Measurements from ENCODE around the gene FKRP. TPM values are rescaled to one million over a fixed set of nuclear protein-coding genes. Genes with fewer than 3 reads are reported as not detected.
"Not testable (repeated sequence)": the region's sequence is repeated elsewhere in the genome, so short reads cannot be mapped to it uniquely, and the experiment has no call there.

The FKRP gene
- total and polyA plus RNA-seq, 12 donors, result 13.0 to 22.8 (median 19.7) TPM

DNA sequence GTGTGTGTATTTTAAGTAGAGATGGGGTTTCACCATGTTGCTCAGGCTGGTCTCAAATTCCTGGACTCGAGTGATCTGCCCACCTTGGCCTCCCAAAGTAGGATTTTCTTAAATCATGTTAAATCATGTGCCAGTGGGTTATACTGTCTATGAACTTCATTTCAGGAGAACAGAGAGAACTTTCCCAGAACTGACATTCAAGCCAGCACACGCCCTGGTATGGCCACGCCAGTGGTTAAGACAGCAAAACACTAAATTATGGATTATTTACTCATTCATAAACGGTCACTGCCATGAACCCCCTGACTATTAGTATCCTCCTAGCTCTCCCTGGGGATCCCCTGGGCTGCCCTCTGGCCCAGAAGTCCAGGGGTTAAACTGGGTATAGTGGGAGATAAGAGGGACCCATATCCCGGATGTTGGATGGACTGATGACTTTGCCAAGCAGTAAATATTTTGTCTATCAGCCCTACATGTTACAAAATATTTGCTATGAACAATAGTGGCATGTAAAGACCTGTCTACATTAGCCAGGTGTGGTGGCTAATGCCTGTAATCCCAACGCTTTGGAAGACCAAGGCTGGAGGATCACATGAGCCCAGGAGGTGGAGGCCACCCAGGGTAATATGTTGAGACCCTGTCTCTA, 16.5 kb downstream of the FKRP start:
- H3K4me1 ChIP-seq, result peaks cover 0 to 23% (median 10%) of the 10 kb centered on the region in 9 donors
- intact Hi-C loops (cut with DNase I), result loop anchor here in 1 of 10 donors (10.0 kb wide), 1 partner anchor 232 kb away; no protein-coding TSS in a partner anchor
- H3K27me3 ChIP-seq, result no peaks in the 10 kb centered on the region
- ATAC-seq (no peak), DNase-seq (no peak)
- 80 to 84% methylated on average over 6 of the region's 6 CpGs for WGBS, 2 donors
- peaks cover 0 to 15% (median 0%) of the 10 kb centered on the region in 9 donors for H3K36me3 ChIP-seq
- H3K4me3 ChIP-seq, result no peak overlapping the region
- H3K9me3 ChIP-seq, result no peaks in the 10 kb centered on the region
- TF ChIP-seq, protein P1, sequence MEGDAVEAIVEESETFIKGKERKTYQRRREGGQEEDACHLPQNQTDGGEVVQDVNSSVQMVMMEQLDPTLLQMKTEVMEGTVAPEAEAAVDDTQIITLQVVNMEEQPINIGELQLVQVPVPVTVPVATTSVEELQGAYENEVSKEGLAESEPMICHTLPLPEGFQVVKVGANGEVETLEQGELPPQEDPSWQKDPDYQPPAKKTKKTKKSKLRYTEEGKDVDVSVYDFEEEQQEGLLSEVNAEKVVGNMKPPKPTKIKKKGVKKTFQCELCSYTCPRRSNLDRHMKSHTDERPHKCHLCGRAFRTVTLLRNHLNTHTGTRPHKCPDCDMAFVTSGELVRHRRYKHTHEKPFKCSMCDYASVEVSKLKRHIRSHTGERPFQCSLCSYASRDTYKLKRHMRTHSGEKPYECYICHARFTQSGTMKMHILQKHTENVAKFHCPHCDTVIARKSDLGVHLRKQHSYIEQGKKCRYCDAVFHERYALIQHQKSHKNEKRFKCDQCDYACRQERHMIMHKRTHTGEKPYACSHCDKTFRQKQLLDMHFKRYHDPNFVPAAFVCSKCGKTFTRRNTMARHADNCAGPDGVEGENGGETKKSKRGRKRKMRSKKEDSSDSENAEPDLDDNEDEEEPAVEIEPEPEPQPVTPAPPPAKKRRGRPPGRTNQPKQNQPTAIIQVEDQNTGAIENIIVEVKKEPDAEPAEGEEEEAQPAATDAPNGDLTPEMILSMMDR (IDR thresholded peaks at IDR 0.05), result no peak
- no peak overlapping the region for H3K27ac ChIP-seq

DNA sequence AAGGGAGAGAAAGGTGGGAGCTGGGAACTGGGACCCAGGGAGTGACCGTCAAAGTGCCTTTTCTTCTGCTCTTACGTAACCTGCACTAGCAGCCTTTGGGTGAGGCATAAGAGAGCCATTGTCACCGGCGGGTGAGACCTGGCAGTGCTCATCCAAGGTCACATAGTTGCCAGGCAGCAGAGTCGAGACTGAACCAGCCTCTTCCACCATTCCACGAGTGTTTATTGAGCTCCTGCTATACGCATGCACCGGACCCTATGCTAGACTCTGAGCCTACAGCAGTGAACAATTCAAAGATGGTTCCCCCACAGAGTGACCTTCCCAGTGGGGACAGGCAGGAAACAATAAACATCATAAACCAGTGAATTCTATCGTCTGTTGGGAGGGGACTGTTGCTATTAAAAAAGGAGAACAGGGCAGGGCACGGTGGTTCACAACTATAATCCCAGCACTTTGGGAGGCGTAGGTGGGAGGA, 19.0 kb downstream of the FKRP start:
- Histone ChIP-seq H3K27ac (peak overlapping the region in 1 of 10 donors; percentile 7), H3K36me3 (no peaks in the 10 kb centered on the region), H3K4me1 (peaks cover 0 to 25% (median 6%) of the 10 kb centered on the region in 9 donors), H3K27me3 (no peaks in the 10 kb centered on the region), H3K9me3 (no peaks in the 10 kb centered on the region), H3K4me3 (no peak overlapping the region)
- TF ChIP-seq, protein P1 (IDR thresholded peaks at IDR 0.05), result no peak
- DNase-seq (no peak), ATAC-seq (peak; percentile 37 to 81 (median 70))
- intact Hi-C loops (cut with DNase I), result loop anchor here in 1 of 10 donors (10.0 kb wide), 1 partner anchor 230 kb away; no protein-coding TSS in a partner anchor
- WGBS, 2 donors, result 57 to 59% methylated on average over 11 of the region's 11 CpGs

DNA sequence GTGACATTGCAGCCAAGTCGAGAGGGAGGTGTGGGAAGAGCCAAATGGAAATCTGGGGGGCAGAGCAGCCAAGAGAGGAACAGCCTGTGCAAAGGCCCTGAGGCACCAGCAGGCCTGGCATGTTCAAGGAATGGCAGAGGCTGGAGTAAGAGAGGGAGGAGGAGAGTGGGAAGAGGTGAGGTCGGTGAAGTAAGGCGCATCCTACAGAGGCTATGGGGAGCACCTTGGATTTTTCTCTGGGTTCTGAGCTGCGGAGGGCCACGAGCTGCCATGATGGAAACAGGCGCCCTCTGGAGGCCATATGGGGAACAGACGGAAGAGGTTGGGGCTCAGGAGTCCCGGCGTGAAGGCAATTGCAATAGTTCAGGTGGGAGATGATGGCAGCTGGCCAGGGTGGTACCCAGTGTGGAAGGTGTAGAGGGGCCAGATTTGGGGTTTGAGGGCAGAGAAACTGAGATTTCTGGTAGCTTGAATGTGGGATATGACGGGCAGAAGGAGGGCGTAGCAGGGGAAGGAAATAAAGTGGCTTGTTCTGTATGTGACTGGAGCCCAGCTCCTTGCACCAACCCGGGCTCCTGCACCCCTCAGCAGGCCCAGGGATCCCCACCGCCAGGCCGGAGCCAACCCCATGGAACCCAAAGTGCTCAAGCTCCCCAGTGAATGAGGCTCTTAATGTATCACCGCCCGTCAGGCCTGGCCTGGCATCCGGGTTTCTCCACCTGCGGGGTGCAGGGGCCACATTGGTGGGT, 20.9 kb downstream of the FKRP start:
- Histone ChIP-seq H3K36me3 (no peaks in the 10 kb centered on the region), H3K4me3 (no peak overlapping the region), H3K9me3 (no peaks in the 10 kb centered on the region), H3K27me3 (no peaks in the 10 kb centered on the region), H3K4me1 (peaks cover 0 to 17% (median 4%) of the 10 kb centered on the region in 9 donors), H3K27ac (no peak overlapping the region)
- TF ChIP-seq, protein P1 (IDR thresholded peaks at IDR 0.05), result peak; percentile 32 to 76 (median 59)
- intact Hi-C loops (cut with DNase I), result loop anchor here in 1 of 10 donors (10.0 kb wide), 1 partner anchor 228 kb away; no protein-coding TSS in a partner anchor
- WGBS, 2 donors, result 60 to 64% methylated on average over 18 of the region's 18 CpGs
- ATAC-seq, result peak in 3 of 8 donors; percentile 18 to 51 (median 36)
- no peak for DNase-seq

DNA sequence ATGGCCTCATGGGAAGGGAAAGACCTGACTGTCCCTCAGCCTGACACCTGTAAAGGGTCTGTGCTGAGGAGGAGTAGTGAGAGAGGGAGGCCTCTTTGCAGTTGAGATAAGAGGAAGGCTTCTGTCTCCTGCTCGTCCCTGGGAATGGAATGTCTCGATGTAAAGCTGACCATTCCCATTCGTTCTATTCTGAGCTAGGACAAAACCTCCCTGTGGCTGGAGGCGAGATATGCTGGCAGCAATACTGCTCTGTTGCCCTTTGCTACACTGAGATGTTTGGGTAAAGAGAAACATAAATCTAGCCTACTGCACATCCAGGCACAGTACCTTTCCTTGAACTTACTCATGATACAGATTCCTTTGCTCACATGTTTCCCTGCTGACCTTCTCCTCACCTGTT, 22.9 kb downstream of the FKRP start:
- not testable (repeated sequence) for H3K27me3 ChIP-seq, H3K9me3 ChIP-seq, H3K36me3 ChIP-seq, H3K4me3 ChIP-seq, ATAC-seq, DNase-seq
- intact Hi-C loops (cut with DNase I), result loop anchor here in 1 of 10 donors (10.0 kb wide), 1 partner anchor 226 kb away; no protein-coding TSS in a partner anchor
- H3K27ac ChIP-seq, result peak overlapping the region in 9 of 10 donors; percentile 20 to 73 (median 57)
- H3K4me1 ChIP-seq, result peaks cover 0 to 17% (median 4%) of the 10 kb centered on the region in 9 donors
- WGBS, 2 donors, result 16 to 37% methylated on average over 4 of the region's 4 CpGs
